Measurements from ENCODE around the gene SPAG5.
"Not testable (repeated sequence)": the region's sequence is repeated elsewhere in the genome, so short reads cannot be mapped to it uniquely, and the experiment has no call there.

Gene SPAG5

GRCh38 chr17:28578246-28579195 is 20.3 kb downstream of the SPAG5 start:
- H3K4me1 ChIP-seq (ENCODE audit: control extremely low read depth in 1 of 4, control insufficient read depth in 4 of 4, insufficient read depth in 4 of 4, low read length in 3 of 4): peaks cover 0 to 12% (median 5%) of the 10 kb centered on the region in 4 experiments
- no peak overlapping the region for H3K27ac ChIP-seq (ENCODE audit: insufficient read depth in 1 of 2, low read depth in 1 of 2, low read length in 2 of 2, poor library complexity in 1 of 2, severe bottlenecking in 2 of 2)
- WGBS (ENCODE audit: insufficient coverage): 90% methylated on average over 3 of the region's 8 CpGs
- H3K4me3 ChIP-seq (ENCODE audit: control insufficient read depth in 1 of 7, extremely low read depth in 1 of 7, insufficient read depth in 4 of 7, low read depth in 2 of 7, low read length in 6 of 7): no peak overlapping the region
- no peaks in the 10 kb centered on the region for H3K27me3 ChIP-seq (replicated peaks in 2 of 5; ENCODE audit: control insufficient read depth in 4 of 5, insufficient read depth in 5 of 5, low read length in 4 of 5)
- ChIA-PET POLR2A (interaction anchor here (0.6 kb wide), 1 partner anchor 27 kb away, joined by 3 read pairs; no protein-coding TSS in a partner anchor), CTCF (interaction anchor here (1.1 to 1.6 kb wide), 2 partner anchors 13 to 32 kb away, joined by 4 to 5 read pairs; no protein-coding TSS in a partner anchor)
- DNase-seq: no peak
- peaks cover 4 to 70% (median 33%) of the 10 kb centered on the region in 4 experiments for H3K36me3 ChIP-seq (ENCODE audit: control insufficient read depth in 4 of 4, insufficient read depth in 4 of 4, low read length in 3 of 4)
- H3K9me3 ChIP-seq (ENCODE audit: control extremely low read depth in 1 of 5, control insufficient read depth in 4 of 5, insufficient read depth in 2 of 5, low read depth in 1 of 5, low read length in 4 of 5): no peaks in the 10 kb centered on the region

DNA sequence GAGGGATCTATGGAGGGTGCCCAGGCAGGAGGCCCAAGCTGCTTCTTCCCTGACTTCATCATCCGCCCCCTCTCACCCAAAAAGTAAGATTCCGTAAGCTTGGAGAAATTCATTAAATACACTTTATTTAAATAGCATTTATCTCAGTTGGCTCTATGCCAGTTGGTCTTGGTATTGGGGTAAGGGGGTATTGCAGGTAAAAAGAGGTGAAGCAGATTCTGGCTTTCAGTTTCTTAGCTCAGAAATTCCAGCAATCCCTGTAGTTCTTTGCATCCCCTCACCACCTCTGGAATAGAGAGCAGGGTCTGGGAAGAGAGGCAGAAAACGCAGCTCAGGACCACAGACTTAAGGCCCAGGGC is 21.4 kb downstream of the SPAG5 start:
- POLR2A ChIA-PET: no interaction called here
- peaks cover 0 to 14% (median 6%) of the 10 kb centered on the region in 4 experiments for H3K4me1 ChIP-seq (ENCODE audit: control extremely low read depth in 1 of 4, control insufficient read depth in 4 of 4, insufficient read depth in 4 of 4, low read length in 3 of 4)
- H3K4me3 ChIP-seq (ENCODE audit: control insufficient read depth in 1 of 7, extremely low read depth in 1 of 7, insufficient read depth in 4 of 7, low read depth in 2 of 7, low read length in 6 of 7): no peak overlapping the region
- no peaks in the 10 kb centered on the region for H3K9me3 ChIP-seq (ENCODE audit: control extremely low read depth in 1 of 5, control insufficient read depth in 4 of 5, insufficient read depth in 2 of 5, low read depth in 1 of 5, low read length in 4 of 5)
- CTCF ChIA-PET: interaction anchor here (0.9 to 1.6 kb wide), 6 partner anchors 8 to 93 kb away, joined by 3 to 5 read pairs (median 3); no protein-coding TSS in a partner anchor
- no peaks in the 10 kb centered on the region for H3K27me3 ChIP-seq (replicated peaks in 2 of 5; ENCODE audit: control insufficient read depth in 4 of 5, insufficient read depth in 5 of 5, low read length in 4 of 5)
- H3K27ac ChIP-seq (ENCODE audit: insufficient read depth in 1 of 2, low read depth in 1 of 2, low read length in 2 of 2, poor library complexity in 1 of 2, severe bottlenecking in 2 of 2): peak overlapping the region in 1 of 2 experiments; percentile 20
- peaks cover 4 to 59% (median 27%) of the 10 kb centered on the region in 4 experiments for H3K36me3 ChIP-seq (ENCODE audit: control insufficient read depth in 4 of 4, insufficient read depth in 4 of 4, low read length in 3 of 4)
- 100% methylated on average over 1 of the region's 3 CpGs for WGBS (ENCODE audit: insufficient coverage)
- DNase-seq: no peak

- H3K9me3 ChIP-seq (ENCODE audit: control extremely low read depth in 1 of 5, control insufficient read depth in 4 of 5, insufficient read depth in 2 of 5, low read depth in 1 of 5, low read length in 4 of 5): no peaks in the 10 kb centered on the region
- H3K4me1 ChIP-seq (ENCODE audit: control extremely low read depth in 1 of 4, control insufficient read depth in 4 of 4, insufficient read depth in 4 of 4, low read length in 3 of 4): peaks cover 2 to 20% (median 10%) of the 10 kb centered on the region in 4 experiments
- H3K27ac ChIP-seq (ENCODE audit: insufficient read depth in 1 of 2, low read depth in 1 of 2, low read length in 2 of 2, poor library complexity in 1 of 2, severe bottlenecking in 2 of 2): peak within 1 kb of the TSS in 1 of 2 experiments; percentile 20
- DNase-seq: peak; percentile 95 to 98 (median 96)
- ChIA-PET POLR2A (interaction anchor here (1.1 kb wide), 1 partner anchor 23 kb away, joined by 4 read pairs; no protein-coding TSS in a partner anchor), CTCF (interaction anchor here (0.9 to 1.6 kb wide), 8 partner anchors 9 to 93 kb away, joined by 3 to 5 read pairs (median 3); no protein-coding TSS in a partner anchor)
- peaks cover 4 to 53% (median 22%) of the 10 kb centered on the region in 4 experiments for H3K36me3 ChIP-seq (ENCODE audit: control insufficient read depth in 4 of 4, insufficient read depth in 4 of 4, low read length in 3 of 4)
- no peaks in the 10 kb centered on the region for H3K27me3 ChIP-seq (replicated peaks in 2 of 5; ENCODE audit: control insufficient read depth in 4 of 5, insufficient read depth in 5 of 5, low read length in 4 of 5)
- 5% methylated on average over 15 of the region's 26 CpGs for WGBS (ENCODE audit: insufficient coverage)
- H3K4me3 ChIP-seq (ENCODE audit: control insufficient read depth in 1 of 7, extremely low read depth in 1 of 7, insufficient read depth in 4 of 7, low read depth in 2 of 7, low read length in 6 of 7): peak within 1 kb of the TSS in 5 of 7 experiments; percentile 21 to 66 (median 53)
Measured at GRCh38 chr17:28576758-28577465, 21.9 kb downstream of the SPAG5 start, which contains the start of gene ALDOC. Gene ALDOC (minus strand): TSS chr17:28576895. CDS start chr17:28575532, 1,363 bp downstream.

DNA sequence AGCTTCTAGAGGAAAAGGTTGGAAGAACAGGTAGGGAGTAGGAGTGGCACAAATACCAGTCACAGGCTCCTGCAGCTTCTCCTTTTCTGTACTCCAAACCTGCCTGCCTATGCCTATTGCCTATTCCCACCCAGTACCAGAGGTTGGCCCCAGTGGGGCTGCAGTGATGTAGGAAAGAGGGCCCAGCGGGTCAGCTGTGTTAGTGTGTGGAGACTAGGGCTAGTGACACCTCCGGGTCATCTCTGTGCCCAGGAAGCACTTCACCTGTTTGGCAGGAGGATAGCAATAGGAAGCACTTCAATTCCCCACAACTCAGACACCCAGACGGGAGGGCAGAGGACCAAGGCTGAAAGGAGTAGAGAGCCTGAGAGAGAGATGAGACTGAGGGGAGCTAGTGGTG is 22.8 kb downstream of the SPAG5 start:
- DNase-seq: not testable (repeated sequence)

DNA sequence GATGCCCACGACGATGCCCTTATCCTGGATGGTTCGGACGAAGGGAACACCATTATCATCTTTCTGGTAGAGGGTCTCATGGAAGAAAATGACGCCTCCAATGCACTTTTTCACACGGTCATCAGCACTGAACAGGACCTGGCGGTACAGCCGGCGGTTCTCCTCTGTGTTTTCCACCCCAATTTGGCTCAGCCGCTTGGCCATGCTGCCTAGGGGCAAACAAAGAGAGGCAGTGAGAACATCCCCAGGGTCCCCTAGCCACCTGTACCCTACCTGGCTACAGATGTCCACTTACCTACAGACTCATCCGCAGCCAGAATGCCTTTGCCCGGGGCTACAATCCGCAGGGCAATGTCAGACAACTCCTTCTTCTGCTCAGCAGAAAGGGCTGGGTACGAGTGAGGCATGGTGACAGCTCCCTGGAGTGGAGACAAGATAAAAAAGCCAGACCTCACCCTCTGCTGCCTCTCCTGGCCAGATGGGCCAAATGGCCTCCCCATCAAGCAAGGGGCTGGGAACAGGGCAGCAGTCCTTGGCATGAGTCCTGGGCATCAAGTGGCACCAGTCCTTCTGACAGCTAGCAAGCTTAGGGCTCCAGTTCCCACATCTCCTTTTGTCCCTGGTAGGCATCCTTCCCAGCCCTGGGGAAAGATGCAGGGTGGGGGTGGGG is 23.6 kb downstream of the SPAG5 start:
- Histone ChIP-seq H3K27me3 (replicated peaks in 2 of 5; ENCODE audit: control insufficient read depth in 4 of 5, insufficient read depth in 5 of 5, low read length in 4 of 5) (no peaks in the 10 kb centered on the region), H3K9me3 (ENCODE audit: control extremely low read depth in 1 of 5, control insufficient read depth in 4 of 5, insufficient read depth in 2 of 5, low read depth in 1 of 5, low read length in 4 of 5) (no peaks in the 10 kb centered on the region), H3K27ac (ENCODE audit: insufficient read depth in 1 of 2, low read depth in 1 of 2, low read length in 2 of 2, poor library complexity in 1 of 2, severe bottlenecking in 2 of 2) (no peak overlapping the region), H3K36me3 (ENCODE audit: control insufficient read depth in 4 of 4, insufficient read depth in 4 of 4, low read length in 3 of 4) (peaks cover 4 to 42% (median 17%) of the 10 kb centered on the region in 4 experiments), H3K4me3 (ENCODE audit: control insufficient read depth in 1 of 7, extremely low read depth in 1 of 7, insufficient read depth in 4 of 7, low read depth in 2 of 7, low read length in 6 of 7) (no peak overlapping the region), H3K4me1 (ENCODE audit: control extremely low read depth in 1 of 4, control insufficient read depth in 4 of 4, insufficient read depth in 4 of 4, low read length in 3 of 4) (peaks cover 3 to 30% (median 18%) of the 10 kb centered on the region in 4 experiments)
- WGBS (ENCODE audit: insufficient coverage): 98% methylated on average over 14 of the region's 14 CpGs
- no peak for DNase-seq
- POLR2A ChIA-PET: no interaction called here
- CTCF ChIA-PET: interaction anchor here (0.9 to 1.8 kb wide), 7 partner anchors 9 to 82 kb away, joined by 3 to 6 read pairs (median 3); partner anchors contain the start of gene SPAG5

More for the DNA sequence above, 22.8 kb downstream of the SPAG5 start:
- peaks cover 3 to 23% (median 13%) of the 10 kb centered on the region in 4 experiments for H3K4me1 ChIP-seq (ENCODE audit: control extremely low read depth in 1 of 4, control insufficient read depth in 4 of 4, insufficient read depth in 4 of 4, low read length in 3 of 4)
- not testable (repeated sequence) for H3K27me3 ChIP-seq (replicated peaks in 2 of 5; ENCODE audit: control insufficient read depth in 4 of 5, insufficient read depth in 5 of 5, low read length in 4 of 5); H3K9me3 ChIP-seq (ENCODE audit: control extremely low read depth in 1 of 5, control insufficient read depth in 4 of 5, insufficient read depth in 2 of 5, low read depth in 1 of 5, low read length in 4 of 5); H3K27ac ChIP-seq (ENCODE audit: insufficient read depth in 1 of 2, low read depth in 1 of 2, low read length in 2 of 2, poor library complexity in 1 of 2, severe bottlenecking in 2 of 2)
- no CpG with 5 or more reads among the region's 3 CpGs for WGBS (ENCODE audit: insufficient coverage)
- peaks cover 4 to 49% (median 20%) of the 10 kb centered on the region in 4 experiments for H3K36me3 ChIP-seq (ENCODE audit: control insufficient read depth in 4 of 4, insufficient read depth in 4 of 4, low read length in 3 of 4)
- ChIA-PET POLR2A (interaction anchor here (1.1 kb wide), 1 partner anchor 24 kb away, joined by 4 read pairs; no protein-coding TSS in a partner anchor), CTCF (interaction anchor here (0.9 to 1.6 kb wide), 8 partner anchors 9 to 83 kb away, joined by 3 to 4 read pairs (median 3); no protein-coding TSS in a partner anchor)
- H3K4me3 ChIP-seq (ENCODE audit: control insufficient read depth in 1 of 7, extremely low read depth in 1 of 7, insufficient read depth in 4 of 7, low read depth in 2 of 7, low read length in 6 of 7): peak overlapping the region in 1 of 7 experiments; percentile 14

DNA sequence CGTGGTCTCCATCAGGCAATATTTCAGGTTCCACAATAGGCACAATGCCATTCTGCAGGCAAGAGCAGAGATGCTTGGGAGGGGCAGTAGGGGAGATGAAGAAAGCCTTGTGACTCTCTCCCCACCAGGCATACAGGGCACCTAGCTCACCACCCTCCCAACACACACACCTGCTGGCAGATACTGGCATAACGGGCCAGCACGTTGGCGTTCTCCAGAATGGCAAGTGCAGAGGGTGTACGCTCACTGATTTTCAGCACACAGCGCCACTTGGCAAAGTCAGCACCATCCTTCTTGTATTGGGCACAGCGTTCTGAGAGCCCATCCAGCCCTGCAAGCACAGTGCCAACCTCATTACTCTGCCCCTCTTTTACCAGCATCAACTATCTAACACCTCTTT is 24.3 kb downstream of the SPAG5 start:
- POLR2A ChIA-PET: no interaction called here
- H3K4me3 ChIP-seq (ENCODE audit: control insufficient read depth in 1 of 7, extremely low read depth in 1 of 7, insufficient read depth in 4 of 7, low read depth in 2 of 7, low read length in 6 of 7): no peak overlapping the region
- H3K36me3 ChIP-seq (ENCODE audit: control insufficient read depth in 4 of 4, insufficient read depth in 4 of 4, low read length in 3 of 4): peaks cover 4 to 36% (median 13%) of the 10 kb centered on the region in 4 experiments
- H3K9me3 ChIP-seq (ENCODE audit: control extremely low read depth in 1 of 5, control insufficient read depth in 4 of 5, insufficient read depth in 2 of 5, low read depth in 1 of 5, low read length in 4 of 5): no peaks in the 10 kb centered on the region
- H3K4me1 ChIP-seq (ENCODE audit: control extremely low read depth in 1 of 4, control insufficient read depth in 4 of 4, insufficient read depth in 4 of 4, low read length in 3 of 4): peaks cover 3 to 37% (median 23%) of the 10 kb centered on the region in 4 experiments
- WGBS (ENCODE audit: insufficient coverage): 90% methylated on average over 7 of the region's 7 CpGs
- CTCF ChIA-PET: interaction anchor here (0.6 to 1.8 kb wide), 3 partner anchors 24 to 168 kb away, joined by 3 to 6 read pairs (median 4); partner anchors contain the start of gene SPAG5
- no peak overlapping the region for H3K27ac ChIP-seq (ENCODE audit: insufficient read depth in 1 of 2, low read depth in 1 of 2, low read length in 2 of 2, poor library complexity in 1 of 2, severe bottlenecking in 2 of 2)
- H3K27me3 ChIP-seq (replicated peaks in 2 of 5; ENCODE audit: control insufficient read depth in 4 of 5, insufficient read depth in 5 of 5, low read length in 4 of 5): no peaks in the 10 kb centered on the region
- peak; percentile 40 to 60 (median 55) for DNase-seq

All from common myeloid progenitor, CD34-positive (primary cell).